Measurements from ENCODE around the gene ZNF763.
A peak's percentile ranks its signal among the peaks of the same experiment; 100 is the strongest.
"Not testable (repeated sequence)": the region's sequence is repeated elsewhere in the genome, so short reads cannot be mapped to it uniquely, and the experiment has no call there.

The ZNF763 gene

DNA sequence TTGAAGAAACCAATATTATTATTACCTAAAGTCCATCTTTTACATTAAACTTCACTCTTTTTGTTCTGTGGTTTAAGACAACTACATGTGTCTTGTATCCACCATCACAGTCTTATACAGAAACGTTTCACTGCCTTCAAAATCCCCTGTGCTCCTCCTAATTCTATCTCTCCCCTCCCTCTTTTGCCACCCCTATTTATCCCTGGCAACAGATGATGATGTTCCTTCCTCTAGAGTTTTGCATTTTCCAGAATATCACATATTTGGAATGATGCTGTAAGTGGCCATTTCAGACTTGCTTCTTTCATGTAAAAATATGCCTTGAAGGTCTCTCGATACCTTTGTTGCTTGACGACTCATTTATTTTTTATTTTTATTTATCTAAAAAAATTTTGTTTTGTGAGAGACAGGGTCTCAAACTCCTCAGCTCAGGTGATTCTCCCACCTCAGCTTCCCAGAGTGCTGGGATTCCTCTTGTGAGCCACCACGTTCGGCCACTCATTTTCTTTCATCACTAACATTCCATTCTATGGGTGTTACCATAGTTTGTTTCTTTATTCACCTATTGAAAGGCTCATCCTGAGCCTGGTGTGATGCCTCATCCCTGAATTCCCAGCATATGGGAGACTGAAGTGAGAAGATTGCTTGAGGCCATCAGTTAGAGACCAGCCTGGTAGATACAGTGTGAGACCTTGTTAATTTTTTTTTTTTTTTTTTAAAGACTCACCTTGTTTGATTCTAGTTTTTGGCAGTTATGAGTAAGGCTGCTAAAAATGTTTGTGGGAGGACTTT lies 8.4 kb downstream of the ZNF763 start:
- DNase-seq: no peak

- DNase-seq: no peak
Observed at GRCh38 chr19:11978492-11979100, 13.8 kb downstream of the ZNF763 start.

GRCh38 chr19:11979527-11979926 lies 14.7 kb downstream of the ZNF763 start:
- no peak for DNase-seq

DNA sequence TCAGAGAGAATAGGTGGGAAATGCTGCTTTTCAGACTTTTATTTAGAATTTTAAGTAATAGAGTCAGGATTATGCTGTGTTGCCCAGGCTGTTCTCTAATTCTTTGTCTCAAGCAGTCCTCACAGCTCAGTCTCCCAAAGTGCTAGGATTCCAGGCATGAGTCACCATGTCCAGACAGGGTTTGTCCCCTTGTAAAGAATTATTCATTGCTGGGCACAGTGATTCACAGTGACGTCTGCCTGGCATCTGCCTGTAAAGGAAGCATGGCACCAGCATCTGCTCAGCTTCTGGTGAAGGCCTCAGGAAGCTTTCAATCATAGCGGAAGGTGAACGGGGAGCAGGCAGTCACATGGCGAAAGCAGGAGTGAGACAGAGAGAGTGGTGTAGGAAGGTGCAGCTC lies 17.7 kb downstream of the ZNF763 start:
- no peak for DNase-seq

DNA sequence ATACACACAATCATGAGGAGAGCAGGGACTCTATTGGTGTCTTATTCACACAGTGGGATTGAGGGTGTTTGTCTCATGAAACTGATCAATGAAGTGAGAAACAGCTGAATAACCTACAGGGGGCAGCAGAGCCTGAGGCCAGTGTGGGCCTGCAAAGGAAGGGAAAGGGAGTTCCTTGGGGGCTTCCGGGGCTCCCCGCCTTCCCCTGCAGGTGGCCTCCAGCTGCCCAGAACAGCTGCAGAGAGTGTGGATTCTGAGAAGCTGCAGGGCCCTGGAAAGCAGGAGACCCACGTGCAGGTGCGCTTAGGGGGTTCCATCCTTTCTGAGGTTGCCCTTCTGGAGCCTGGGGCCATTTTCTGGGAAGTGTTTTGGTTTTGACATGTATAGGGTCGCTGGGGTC lies 20.1 kb downstream of the ZNF763 start:
- peak; percentile 29 for DNase-seq

DNA sequence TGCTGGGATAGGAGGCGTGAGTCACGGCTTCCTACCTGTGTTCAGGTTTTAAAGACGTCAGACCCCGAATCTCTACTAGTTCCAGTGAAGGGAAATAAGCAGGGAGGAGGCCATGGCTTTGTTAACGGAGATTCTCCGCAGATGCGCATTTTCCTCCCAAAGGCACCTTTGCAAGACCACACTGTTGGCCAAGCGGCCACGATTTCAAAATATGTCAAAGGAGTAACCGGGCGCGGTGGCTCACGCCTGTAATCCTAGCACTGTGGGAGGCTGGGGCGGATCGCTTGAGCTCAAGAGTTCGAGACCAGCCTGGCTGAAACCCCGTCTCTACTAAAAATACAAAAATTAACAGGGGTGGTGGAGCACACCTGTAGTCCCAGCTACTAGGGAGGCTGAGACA lies 21.9 kb downstream of the ZNF763 start:
- DNase-seq: no peak

GRCh38 chr19:11987405-11988281 lies 22.8 kb downstream of the ZNF763 start:
- peak; percentile 91 for DNase-seq

GRCh38 chr19:11989112-11989456 lies 24.2 kb downstream of the ZNF763 start:
- no peak for DNase-seq

- not testable (repeated sequence) for DNase-seq
Observed at GRCh38 chr19:11991921-11992320, 27.1 kb downstream of the ZNF763 start.

GRCh38 chr19:11995174-11995573 lies 30.3 kb downstream of the ZNF763 start:
- no peak for DNase-seq

- no peak for DNase-seq
Observed at GRCh38 chr19:12000152-12000981, 35.5 kb downstream of the ZNF763 start.

DNA sequence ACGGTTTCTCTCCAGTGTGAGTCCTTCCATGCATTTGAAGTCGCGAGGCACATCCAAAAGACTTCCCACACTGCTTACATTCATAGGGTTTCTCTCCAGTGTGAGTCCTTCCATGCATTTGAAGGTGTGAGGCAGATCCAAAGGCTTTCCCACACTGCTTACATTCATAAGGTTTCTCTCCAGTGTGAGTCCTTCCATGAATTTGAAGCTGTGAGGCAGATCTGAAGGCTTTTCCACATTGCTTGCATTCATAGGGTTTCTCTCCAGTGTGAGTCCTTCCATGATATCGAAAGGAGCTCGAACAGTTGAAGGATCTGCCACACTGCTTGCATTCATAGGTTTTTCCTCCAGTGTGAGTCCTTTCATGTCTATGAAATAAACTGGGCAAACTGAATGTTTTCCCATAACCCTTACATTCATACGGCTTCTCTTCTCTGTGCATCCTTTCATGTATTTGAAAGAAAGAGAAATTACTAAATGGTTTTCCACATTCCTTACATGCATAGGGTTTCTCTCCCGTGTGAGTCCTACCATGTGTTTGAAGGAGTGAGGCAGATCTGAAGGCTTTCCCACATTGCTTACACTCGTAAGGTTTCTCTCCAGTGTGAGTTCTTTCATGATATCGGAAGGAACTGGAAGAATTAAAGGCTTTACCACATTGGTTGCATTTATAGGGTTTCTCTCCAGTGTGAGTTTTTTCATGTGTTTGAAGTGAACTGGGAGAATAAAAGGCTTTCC lies 50.3 kb downstream of the ZNF763 start:
- DNase-seq: no peak

DNA sequence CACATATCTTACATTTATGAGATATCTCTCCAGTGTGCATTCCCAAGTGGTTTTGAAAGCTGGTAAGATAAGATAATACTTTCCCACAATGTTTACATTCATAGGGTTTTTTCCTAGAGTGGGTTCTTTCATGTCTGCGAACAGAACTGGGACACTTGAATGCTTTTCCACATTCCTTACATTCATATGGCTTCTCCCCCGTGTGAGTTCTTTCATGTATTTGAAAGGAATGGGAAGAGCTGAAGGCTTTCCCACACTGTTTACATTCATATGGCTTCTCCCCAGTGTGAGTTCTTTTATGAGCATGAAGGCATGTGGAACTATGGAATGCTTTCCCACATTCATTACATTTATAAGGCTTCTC lies 50.9 kb downstream of the ZNF763 start:
- no peak for DNase-seq
